A549 treated with Mapracorat at 1 μM for 4 hours (cell line): ENCODE measurements around the gene LEF1. TPM values are rescaled to one million over a fixed set of nuclear protein-coding genes. Genes with fewer than 3 reads are reported as not detected.

Experiments used
- total RNA-seq: library from RNA; stranded (reverse); fragments of 200-300 nt; extraction: Qiagen RNA extraction; gene quantifications from 5 replicates; pipeline ENCODE4 v1.2.3, GENCODE V29; 2022

Gene LEF1
- total RNA-seq = not detected in 5 replicates

GRCh38 chr4:108168671-108169523 is at the start of gene LEF1:
TSS of gene LEF1 (minus strand) at chr4:108168932. CDS start at chr4:108167767, 1,165 bp downstream.

Other genes starting within 250 kb of the LEF1 start
- gene CYP2U1, start 237.4 kb downstream of the LEF1 start, total RNA-seq = 1.3 to 1.7 TPM (median 1.5 TPM) in 5 replicates
- 19.8 to 25.6 TPM (median 24.4 TPM) in 5 replicates for gene HADH, start 179.0 kb downstream of the LEF1 start, total RNA-seq